Measurements from ENCODE around the gene CEACAM20. TPM values are rescaled to one million over a fixed set of nuclear protein-coding genes. Genes with fewer than 3 reads are reported as not detected.
"Not testable (repeated sequence)": the region's sequence is repeated elsewhere in the genome, so short reads cannot be mapped to it uniquely, and the experiment has no call there.

The CEACAM20 gene
- not detected for total RNA-seq

GRCh38 chr19:44529536-44529935 is at the start of gene CEACAM20:
Gene CEACAM20 (minus strand): TSS chr19:44529675. CDS start chr19:44529509, 166 bp downstream.
- DNase-seq (ENCODE audit: low read depth in 2 of 3, low spot score in 2 of 3), result no peak

GRCh38 chr19:44577566-44577874 is 48.0 kb upstream of the CEACAM20 start:
- DNase-seq (ENCODE audit: low read depth in 2 of 3, low spot score in 2 of 3), result no peak

GRCh38 chr19:44576843-44577565 is 47.5 kb upstream of the CEACAM20 start:
- DNase-seq (ENCODE audit: low read depth in 2 of 3, low spot score in 2 of 3), result peak in 2 of 3 donors; percentile 59 to 70

DNA sequence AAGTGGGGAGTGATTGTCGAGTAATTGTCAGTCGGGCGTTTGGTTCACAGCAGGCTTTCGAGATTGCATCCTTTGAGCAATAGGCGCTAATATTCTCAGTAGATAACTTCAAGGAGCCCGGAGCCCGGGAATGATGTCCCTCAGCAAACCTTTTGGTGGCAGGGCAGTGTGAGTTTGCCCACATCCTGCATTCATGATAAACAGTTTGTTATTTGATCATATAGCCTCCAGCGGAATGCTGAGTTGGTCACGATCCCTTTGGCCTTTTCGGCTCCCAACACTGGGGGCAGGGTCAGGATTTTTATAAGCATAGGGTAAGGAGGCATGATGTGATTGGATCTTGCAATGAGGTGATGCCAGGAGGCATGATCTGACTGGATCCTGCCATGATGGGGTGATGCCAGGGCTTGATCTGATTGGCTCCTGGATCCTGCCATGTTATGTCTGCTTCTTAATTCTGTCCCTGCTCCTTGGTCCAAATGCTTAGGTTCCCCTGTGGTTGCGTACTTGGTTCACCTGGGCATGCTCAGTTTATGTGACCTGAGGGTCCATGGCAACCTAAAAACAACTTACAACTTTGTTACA is 45.7 kb upstream of the CEACAM20 start:
- no peak for DNase-seq (ENCODE audit: low read depth in 2 of 3, low spot score in 2 of 3)

GRCh38 chr19:44574186-44574950 is 44.9 kb upstream of the CEACAM20 start:
- no peak for DNase-seq (ENCODE audit: low read depth in 2 of 3, low spot score in 2 of 3)

DNA sequence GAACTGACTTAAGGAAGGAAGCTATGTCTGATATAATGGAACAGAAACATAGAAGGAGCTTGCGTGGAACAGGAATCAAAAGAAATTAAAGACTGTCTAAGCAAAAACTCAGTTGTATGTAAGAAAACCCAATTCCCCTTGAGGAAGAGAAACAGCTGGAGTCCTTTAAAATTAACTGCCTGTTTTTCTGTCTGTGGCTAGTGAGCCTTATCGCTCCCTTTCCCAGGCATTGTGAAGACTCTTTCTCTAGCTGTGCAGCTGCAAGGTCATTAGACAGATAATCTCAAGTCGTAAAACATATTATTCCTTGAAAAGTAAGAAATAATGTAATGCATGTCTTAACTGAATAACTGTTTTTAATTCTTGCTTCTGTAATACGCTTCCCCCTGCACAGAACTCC is 44.2 kb upstream of the CEACAM20 start:
- no peak for DNase-seq (ENCODE audit: low read depth in 2 of 3, low spot score in 2 of 3)

- no peak for DNase-seq (ENCODE audit: low read depth in 2 of 3, low spot score in 2 of 3)
Measured at GRCh38 chr19:44573183-44573582, 43.7 kb upstream of the CEACAM20 start.

DNA sequence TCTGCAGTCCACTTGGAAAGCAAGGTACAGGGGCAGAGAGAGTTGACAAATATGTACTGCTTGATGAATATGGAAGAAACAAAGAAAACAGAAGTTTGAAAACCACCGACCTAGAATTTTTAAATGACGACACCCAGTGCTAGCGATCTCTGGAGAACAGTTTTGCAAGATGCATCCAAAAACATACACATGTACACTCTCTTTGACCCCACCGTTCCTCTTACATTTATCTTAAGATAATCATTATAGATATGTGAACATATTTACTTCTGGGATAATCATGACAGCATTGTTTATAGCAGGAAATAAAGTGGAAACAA is 43.1 kb upstream of the CEACAM20 start:
- no peak for DNase-seq (ENCODE audit: low read depth in 2 of 3, low spot score in 2 of 3)

DNA sequence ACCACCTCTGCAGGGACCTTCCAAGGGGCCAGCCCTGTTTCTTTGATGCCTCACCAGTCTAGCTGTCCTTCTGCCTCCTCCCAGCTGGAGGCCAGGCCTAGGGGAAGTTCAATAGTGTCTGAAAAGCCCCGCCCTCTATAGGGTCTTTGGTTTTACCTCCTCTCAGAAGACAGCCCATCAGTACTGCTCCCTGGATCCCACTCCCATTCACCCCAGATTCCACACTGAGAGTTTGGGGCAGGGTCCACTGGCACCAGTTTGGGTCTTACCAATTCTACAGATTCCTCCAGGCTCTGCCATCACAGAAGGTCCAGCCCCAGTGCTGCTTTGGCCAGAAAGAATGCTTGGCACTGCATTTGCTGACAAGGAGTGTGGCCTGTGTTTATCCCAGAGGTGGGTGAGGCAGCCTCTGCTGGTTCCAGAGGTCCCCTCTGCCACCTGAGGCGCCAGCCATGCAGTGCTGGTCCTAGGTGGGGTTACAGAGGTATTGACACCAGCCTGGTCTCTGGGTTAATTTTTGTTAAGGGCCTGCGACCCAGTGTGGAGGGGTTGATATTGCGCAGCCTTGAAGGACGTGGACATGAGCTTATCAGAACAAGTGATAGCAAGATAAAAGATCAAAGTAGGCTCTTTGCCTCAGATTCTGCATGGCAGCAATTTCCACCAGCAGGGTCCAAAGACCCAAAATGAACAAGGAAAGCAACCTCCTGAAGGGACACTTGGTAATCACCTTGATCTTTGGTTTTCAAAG is 42.5 kb upstream of the CEACAM20 start:
- no peak for DNase-seq (ENCODE audit: low read depth in 2 of 3, low spot score in 2 of 3)

GRCh38 chr19:44570984-44571684 is 41.7 kb upstream of the CEACAM20 start:
- DNase-seq (ENCODE audit: low read depth in 2 of 3, low spot score in 2 of 3), result peak in 2 of 3 donors; percentile 68 to 86

GRCh38 chr19:44570603-44570983 is 41.1 kb upstream of the CEACAM20 start:
- DNase-seq (ENCODE audit: low read depth in 2 of 3, low spot score in 2 of 3), result no peak

DNA sequence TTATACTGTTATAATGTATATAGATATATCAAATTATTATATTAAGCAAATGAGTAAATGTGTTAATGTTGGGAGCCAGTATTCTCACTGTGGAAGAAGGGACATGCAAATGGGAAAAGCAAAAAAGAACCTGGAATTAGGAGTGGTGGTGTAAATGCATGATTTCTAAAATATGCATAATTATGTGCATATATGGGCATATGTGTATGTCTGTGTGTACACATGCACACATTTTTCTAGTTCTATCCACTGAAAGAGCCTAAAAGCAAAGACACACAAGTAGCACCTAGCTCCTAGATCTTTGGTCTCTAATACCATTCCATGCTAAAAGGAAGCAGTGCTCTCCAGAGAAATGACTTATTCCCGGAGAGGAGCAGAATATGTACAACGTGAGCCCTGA is 38.3 kb upstream of the CEACAM20 start:
- no peak for DNase-seq (ENCODE audit: low read depth in 2 of 3, low spot score in 2 of 3)

GRCh38 chr19:44566984-44567383 is 37.5 kb upstream of the CEACAM20 start:
- no peak for DNase-seq (ENCODE audit: low read depth in 2 of 3, low spot score in 2 of 3)

- not testable (repeated sequence) for DNase-seq (ENCODE audit: low read depth in 2 of 3, low spot score in 2 of 3)
Measured at GRCh38 chr19:44563086-44563655, 33.7 kb upstream of the CEACAM20 start.

GRCh38 chr19:44557933-44558332 is 28.5 kb upstream of the CEACAM20 start:
- no peak for DNase-seq (ENCODE audit: low read depth in 2 of 3, low spot score in 2 of 3)

GRCh38 chr19:44554641-44555246 is 25.3 kb upstream of the CEACAM20 start:
- no peak for DNase-seq (ENCODE audit: low read depth in 2 of 3, low spot score in 2 of 3)

- DNase-seq (ENCODE audit: low read depth in 2 of 3, low spot score in 2 of 3), result peak in 1 of 3 donors; percentile 77
Measured at GRCh38 chr19:44553478-44554171, 24.1 kb upstream of the CEACAM20 start.

DNA sequence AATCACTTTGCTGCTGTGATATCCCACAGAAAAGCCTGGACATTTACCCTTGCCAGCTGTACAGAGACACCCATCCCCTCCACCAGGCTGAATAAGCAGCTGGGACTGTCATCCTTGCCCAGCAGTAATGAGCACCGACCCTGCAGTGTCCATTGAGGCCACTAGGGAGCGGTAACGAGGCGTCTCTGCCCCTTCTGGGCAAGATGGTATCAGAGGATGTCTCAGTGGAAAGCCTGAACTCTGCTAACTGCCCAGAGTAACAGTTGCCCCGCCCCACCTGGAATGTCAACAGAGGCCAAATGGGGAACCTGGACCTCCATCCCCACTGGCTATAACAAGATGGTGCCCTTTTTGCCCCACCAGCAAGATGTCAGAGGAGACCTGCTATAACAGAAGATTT is 22.8 kb upstream of the CEACAM20 start:
- DNase-seq (ENCODE audit: low read depth in 2 of 3, low spot score in 2 of 3), result peak in 1 of 3 donors; percentile 56

DNA sequence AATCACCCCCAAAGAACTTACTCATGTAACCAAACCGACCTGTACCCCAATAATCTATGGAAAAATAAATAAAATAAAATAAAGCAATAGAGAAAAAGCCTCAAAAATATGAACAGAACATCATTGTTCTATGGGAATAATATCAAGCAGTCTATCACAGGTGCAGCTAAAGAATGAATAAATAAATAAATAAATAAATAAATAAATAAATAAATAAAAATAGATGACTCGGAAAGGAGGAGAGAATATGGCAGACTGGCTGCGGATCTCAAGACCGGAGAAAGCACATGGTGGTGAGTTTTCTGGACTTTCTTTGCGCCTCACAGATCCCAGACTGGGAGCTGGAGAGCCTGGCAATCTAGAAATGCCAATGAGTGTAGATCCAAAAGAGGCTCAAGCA is 22.4 kb upstream of the CEACAM20 start:
- DNase-seq (ENCODE audit: low read depth in 2 of 3, low spot score in 2 of 3), result no peak

Measured in hematopoietic multipotent progenitor cell (in vitro differentiated cells).